A549 (cell line): Measurements from ENCODE around the gene C1QTNF3. TPM values are rescaled to one million over a fixed set of nuclear protein-coding genes. Genes with fewer than 3 reads are reported as not detected.

ENCODE experiments used
- ATAC-seq, 2 experiments: fragments of 200-7000 bp in 1 of 2; fragments of >200 bp in 1 of 2; cut with Nextera tagmentation in 1 of 2; cut with Tn5 transposase in 1 of 2; 3 replicates each; pipeline versions ENCODE4 v1.8.0 to v1.9.1; 2018 to 2020; ENCODE audit warnings: mild to moderate bottlenecking in 1 of 2, moderate library complexity in 1 of 2
- CTCF ChIA-PET: fragments of 300-600 bp; sonication (Branson Sonifier 250); formaldehyde crosslinking; extraction: SDS; loops from one replicate; lab custom pipeline; 2021; ENCODE audit warnings: antibody characterized with exemption, inconsistent platforms; lab: Yijun Ruan, JAX
- POLR2A ChIA-PET: fragments of 350-600 bp; formaldehyde crosslinking; extraction: SDS; loops from one replicate; lab custom pipeline; 2021; ENCODE audit warnings: antibody characterized with exemption, inconsistent platforms; lab: Yijun Ruan, JAX
- DNase-seq, 2 experiments: peaks; one replicate each; pipeline versions ENCODE4 v3.0.0 to v3.0.0-alpha.2; 2011 to 2016; ENCODE audit warnings: low read depth in 1 of 2, low spot score in 1 of 2
- FAIRE-seq: peaks from 2 replicates; lab custom pipeline; 2011; peaks lifted over from hg19 to GRCh38; lab: Jason Lieb, UNC
- H3K27ac ChIP-seq, 2 experiments: fragments of >200 bp; sonication (Bioruptor Twin); formaldehyde crosslinking; 3 replicates each; pipeline ENCODE4 v1.5.1; 2016 to 2017
- H3K4me1 ChIP-seq: fragments of >200 bp; sonication (Bioruptor Twin); formaldehyde crosslinking; 3 replicates; pipeline ENCODE4 v1.6.1; 2016
- H3K4me2 ChIP-seq: fragments of >200 bp; sonication (Bioruptor Twin); formaldehyde crosslinking; 3 replicates; pipeline ENCODE4 v1.6.1; 2016
- H3K4me3 ChIP-seq: fragments of >200 bp; sonication (Bioruptor Twin); formaldehyde crosslinking; 3 replicates; pipeline ENCODE4 v1.5.1; 2016
- H3K9me3 ChIP-seq: fragments of >200 bp; sonication (Bioruptor Twin); formaldehyde crosslinking; 3 replicates; pipeline ENCODE4 v1.6.1; 2016
- BHLHE40 ChIP-seq: IDR thresholded peaks from 2 replicates; pipeline ENCODE4 v1.6.1; 2012; ENCODE audit warnings: low read depth, low read length, inconsistent platforms
- CBX2 ChIP-seq: fragments of 200-600 bp; sonication (generic); IDR thresholded peaks from 2 replicates; pipeline ENCODE4 v1.6.1; 2016; ENCODE audit warnings: low read depth, mild to moderate bottlenecking, borderline replicate concordance
- CEBPB ChIP-seq, 2 experiments: fragments of >200 bp in 1 of 2; sonication (Bioruptor Twin) in 1 of 2; formaldehyde crosslinking in 1 of 2; IDR thresholded peaks; 2 replicates each; pipeline ENCODE4 v1.6.1; 2012 to 2016
- CHD2 ChIP-seq: fragments of 150-350 bp; IDR thresholded peaks from 2 replicates; pipeline ENCODE4 v1.6.1; 2014; ENCODE audit warnings: low read length; ENCODE audit not compliant: partially characterized antibody
- CHD4 ChIP-seq: fragments of 200-600 bp; sonication (generic); IDR thresholded peaks from 2 replicates; pipeline ENCODE4 v1.6.1; 2016; ENCODE audit warnings: antibody characterized with exemption, mild to moderate bottlenecking, borderline replicate concordance
- E2F6 ChIP-seq: IDR thresholded peaks from 2 replicates; pipeline ENCODE4 v1.6.1; 2012; ENCODE audit warnings: low read depth, borderline replicate concordance
- EHMT2 ChIP-seq: fragments of 200-600 bp; sonication (generic); IDR thresholded peaks from 2 replicates; pipeline ENCODE4 v1.6.1; 2016; ENCODE audit warnings: antibody characterized with exemption, low read depth, mild to moderate bottlenecking, moderate library complexity
- ELK1 ChIP-seq: fragments of 150-350 bp; IDR thresholded peaks from 2 replicates; pipeline ENCODE4 v1.6.1; 2014; ENCODE audit warnings: low read depth, mild to moderate bottlenecking, low read length
- EP300 ChIP-seq, 2 experiments: fragments of >200 bp; sonication (Bioruptor Twin); formaldehyde crosslinking; IDR thresholded peaks; 2 replicates in 1 of 2; 3 replicates in 1 of 2; pipeline ENCODE4 v1.6.1; 2016 to 2017
- FOSB ChIP-seq: fragments of 250-450 bp; sonication (Bioruptor Pico); IDR thresholded peaks from 2 replicates; pipeline ENCODE4 v1.5.0; 2020; ENCODE audit warnings: mild to moderate bottlenecking, moderate library complexity
- FOXS1 ChIP-seq: fragments of 250-450 bp; sonication (Bioruptor Pico); IDR thresholded peaks from 2 replicates; pipeline ENCODE4 v1.5.0; 2020; ENCODE audit warnings: mild to moderate bottlenecking, moderate library complexity
- HOXB5 ChIP-seq: fragments of 250-450 bp; sonication (Bioruptor Pico); IDR thresholded peaks from 2 replicates; pipeline ENCODE4 v1.5.0; 2020; ENCODE audit warnings: mild to moderate bottlenecking, moderate library complexity
- JUNB ChIP-seq: fragments of >200 bp; sonication (Bioruptor Twin); formaldehyde crosslinking; IDR thresholded peaks from 2 replicates; pipeline ENCODE4 v1.6.1; 2016
- MAZ ChIP-seq: fragments of 150-350 bp; IDR thresholded peaks from 2 replicates; pipeline ENCODE4 v1.6.1; 2014; ENCODE audit warnings: antibody characterized with exemption, low read depth, low read length, borderline replicate concordance
- NFE2L2 ChIP-seq: fragments of 150-350 bp; conservative IDR thresholded peaks from 2 replicates; pipeline ENCODE4 v1.6.1; 2014; ENCODE audit warnings: low read length
- NPAS2 ChIP-seq: fragments of 250-450 bp; sonication (Bioruptor Pico); IDR thresholded peaks from 2 replicates; pipeline ENCODE4 v1.8.0; 2022; ENCODE audit warnings: mild to moderate bottlenecking, moderate library complexity, borderline replicate concordance
- POLR2A ChIP-seq: IDR thresholded peaks from 2 replicates; pipeline ENCODE4 v1.6.1; 2012; ENCODE audit warnings: mild to moderate bottlenecking, low read length
- REST ChIP-seq: fragments of 200-600 bp; sonication (generic); IDR thresholded peaks from 2 replicates; pipeline ENCODE4 v1.6.1; 2016; ENCODE audit warnings: antibody characterized with exemption, mild to moderate bottlenecking, moderate library complexity
- RNF2 ChIP-seq: fragments of 200-600 bp; sonication (generic); IDR thresholded peaks from 2 replicates; pipeline ENCODE4 v1.6.1; 2016; ENCODE audit warnings: low read depth, mild to moderate bottlenecking, antibody characterized with exemption, moderate library complexity, borderline replicate concordance
- SMC3 ChIP-seq: fragments of >200 bp; sonication (Bioruptor Twin); formaldehyde crosslinking; IDR thresholded peaks from 3 replicates; pipeline ENCODE4 v1.6.1; 2018; ENCODE audit warnings: inconsistent platforms
- TP53 ChIP-seq: fragments of 250-450 bp; sonication (Bioruptor Pico); IDR thresholded peaks from 2 replicates; pipeline ENCODE4 v1.5.0; 2021; ENCODE audit warnings: mild to moderate bottlenecking, moderate library complexity
- USF2 ChIP-seq: fragments of 450-650 bp; IDR thresholded peaks from 2 replicates; pipeline ENCODE4 v1.6.1; 2014; ENCODE audit warnings: antibody characterized with exemption
- ZFP36 ChIP-seq: fragments of 450-650 bp; IDR thresholded peaks from 2 replicates; pipeline ENCODE4 v1.6.1; 2014; ENCODE audit warnings: borderline replicate concordance; ENCODE audit not compliant: partially characterized antibody
- WGBS: methylation state at CpG from one replicate; pipeline ENCODE4 v1.1.6; 2017; ENCODE audit errors: missing lambda C conversion rate; 5-methylcytosine and 5-hydroxymethylcytosine counted together
- polyA plus RNA-seq, 4 experiments: library from polyadenylated mRNA; depleted of rRNA in 3 of 4; stranded (reverse); fragments of >200 nt; fragmentation: RNase III in 1 of 4; extraction: RNeasy Plus Mini Kit Qiagen cat#74134 plus additional on column Dnase treatment in 1 of 4; gene quantifications; 2 replicates in 3 of 4; 3 replicates in 1 of 4; pipeline ENCODE4 v1.2.3, GENCODE V29; 2011 to 2017
- TF ChIP-seq, protein P1 (sequence below): fragments of >200 bp; sonication (Bioruptor Twin); formaldehyde crosslinking; IDR thresholded peaks from 3 replicates; pipeline ENCODE4 v1.5.1; 2016
- TF ChIP-seq, protein P2 (sequence below): fragments of >200 bp; sonication (Bioruptor Twin); formaldehyde crosslinking; IDR thresholded peaks from 2 replicates; pipeline ENCODE4 v1.6.1; 2016

Gene C1QTNF3
- polyA plus RNA-seq, 2 of the 4 experiments (the other 2 are of a cell fraction), result 0.26 to 1.4 TPM

DNA sequence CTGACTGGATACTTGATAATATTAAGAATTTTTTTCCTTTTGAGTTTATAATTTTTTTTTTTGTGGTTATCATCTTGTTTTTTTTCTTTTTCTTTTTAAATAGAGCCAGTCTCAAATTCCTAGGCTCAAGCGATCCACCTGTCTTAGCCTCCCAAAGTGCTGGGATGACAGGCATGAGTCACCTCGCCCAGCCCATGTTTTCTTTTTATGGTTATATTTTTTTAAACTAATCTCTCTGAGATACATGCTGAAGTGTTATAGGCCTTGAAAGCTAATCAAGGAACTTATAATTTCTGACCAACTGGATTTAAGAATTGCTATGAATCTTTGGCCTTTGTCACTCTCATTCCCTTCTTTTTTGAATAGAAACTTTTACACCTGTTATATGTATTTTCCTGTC lies 28.4 kb downstream of the C1QTNF3 start:
- ATAC-seq, result no peak
- ChIA-PET CTCF (no interaction called here), POLR2A (no interaction called here)
- 84% methylated on average over 2 of the region's 2 CpGs for WGBS
- Histone ChIP-seq H3K9me3 (no peaks in the 10 kb centered on the region), H3K4me2 (no peak overlapping the region), H3K27ac (no peak overlapping the region), H3K4me3 (no peak overlapping the region), H3K4me1 (no peaks in the 10 kb centered on the region)
- no peak for TF ChIP-seq E2F6
- no peak for TF ChIP-seq NPAS2 (CRISPR knock-in tag)
- no peak for TF ChIP-seq EHMT2
- TF ChIP-seq, protein P1, sequence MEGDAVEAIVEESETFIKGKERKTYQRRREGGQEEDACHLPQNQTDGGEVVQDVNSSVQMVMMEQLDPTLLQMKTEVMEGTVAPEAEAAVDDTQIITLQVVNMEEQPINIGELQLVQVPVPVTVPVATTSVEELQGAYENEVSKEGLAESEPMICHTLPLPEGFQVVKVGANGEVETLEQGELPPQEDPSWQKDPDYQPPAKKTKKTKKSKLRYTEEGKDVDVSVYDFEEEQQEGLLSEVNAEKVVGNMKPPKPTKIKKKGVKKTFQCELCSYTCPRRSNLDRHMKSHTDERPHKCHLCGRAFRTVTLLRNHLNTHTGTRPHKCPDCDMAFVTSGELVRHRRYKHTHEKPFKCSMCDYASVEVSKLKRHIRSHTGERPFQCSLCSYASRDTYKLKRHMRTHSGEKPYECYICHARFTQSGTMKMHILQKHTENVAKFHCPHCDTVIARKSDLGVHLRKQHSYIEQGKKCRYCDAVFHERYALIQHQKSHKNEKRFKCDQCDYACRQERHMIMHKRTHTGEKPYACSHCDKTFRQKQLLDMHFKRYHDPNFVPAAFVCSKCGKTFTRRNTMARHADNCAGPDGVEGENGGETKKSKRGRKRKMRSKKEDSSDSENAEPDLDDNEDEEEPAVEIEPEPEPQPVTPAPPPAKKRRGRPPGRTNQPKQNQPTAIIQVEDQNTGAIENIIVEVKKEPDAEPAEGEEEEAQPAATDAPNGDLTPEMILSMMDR, result no peak
- no peak for TF ChIP-seq RNF2
- no peak for TF ChIP-seq MAZ
- TF ChIP-seq BHLHE40, result no peak
- TF ChIP-seq, protein P2, sequence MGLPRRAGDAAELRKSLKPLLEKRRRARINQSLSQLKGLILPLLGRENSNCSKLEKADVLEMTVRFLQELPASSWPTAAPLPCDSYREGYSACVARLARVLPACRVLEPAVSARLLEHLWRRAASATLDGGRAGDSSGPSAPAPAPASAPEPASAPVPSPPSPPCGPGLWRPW, result no peak
- TF ChIP-seq JUNB, result no peak
- TF ChIP-seq CHD2, result no peak
- TF ChIP-seq TP53 (CRISPR knock-in tag), result no peak
- TF ChIP-seq POLR2A, result no peak
- FAIRE-seq, result no peak
- DNase-seq, result no peak

GRCh38 chr5:34013547-34013946 lies 29.5 kb downstream of the C1QTNF3 start:
- no peak for DNase-seq
- no peak for FAIRE-seq
- H3K4me2 ChIP-seq, result no peak overlapping the region
- TF ChIP-seq FOXS1 (no peak), REST (no peak), CHD2 (no peak), EP300 (IDR thresholded peaks at IDR 0.05) (no peak), TP53 (CRISPR knock-in tag) (no peak), SMC3 (no peak), ZFP36 (no peak)
- ChIA-PET POLR2A (no interaction called here), CTCF (interaction anchor here (0.5 to 1.2 kb wide), 2 partner anchors 16 to 584 kb away, joined by 3 to 4 read pairs; no protein-coding TSS in a partner anchor)
- ATAC-seq, result no peak
- H3K4me3 ChIP-seq, result no peak overlapping the region
- H3K4me1 ChIP-seq, result peaks cover 9% of the 10 kb centered on the region; the same call in 2 of the 3 replicates
- no peaks in the 10 kb centered on the region for H3K9me3 ChIP-seq
- H3K27ac ChIP-seq, result no peak overlapping the region
- 40% methylated on average over 3 of the region's 3 CpGs for WGBS

- H3K4me1 ChIP-seq, result peaks cover 9% of the 10 kb centered on the region; the same call in 2 of the 3 replicates
- no peak overlapping the region for H3K4me3 ChIP-seq
- no peaks in the 10 kb centered on the region for H3K9me3 ChIP-seq
- POLR2A ChIA-PET, result no interaction called here
- ATAC-seq (no peak), DNase-seq (no peak), FAIRE-seq (no peak)
- no peak overlapping the region for H3K27ac ChIP-seq
- no peak overlapping the region for H3K4me2 ChIP-seq
- CTCF ChIA-PET, result no interaction called here
- TF ChIP-seq CHD2, result no peak
- TF ChIP-seq RNF2, result no peak
- no peak for TF ChIP-seq CBX2
- no peak for TF ChIP-seq EP300 (IDR thresholded peaks at IDR 0.05)
- no peak for TF ChIP-seq HOXB5 (CRISPR knock-in tag)
- TF ChIP-seq ZFP36, result no peak
- TF ChIP-seq USF2, result no peak
- no peak for TF ChIP-seq NPAS2 (CRISPR knock-in tag)
- TF ChIP-seq ELK1, result no peak
- no peak for TF ChIP-seq CHD4
- TF ChIP-seq CEBPB (IDR thresholded peaks at IDR 0.05), result no peak
- TF ChIP-seq NFE2L2, result no peak
- no peak for TF ChIP-seq FOSB (CRISPR knock-in tag)
Measured at GRCh38 chr5:34012791-34013190, 30.2 kb downstream of the C1QTNF3 start.
